PC-9 (cell line): ENCODE data around the gene PERCC1. TPM values are rescaled to one million over a fixed set of nuclear protein-coding genes. Genes with fewer than 3 reads are reported as not detected.

Experiments used
- BruUV-seq: library from RNA; stranded (reverse); fragments of 400-500 nt; replicated peaks from 2 replicates; lab custom pipeline; 2021; lab: Mats Ljungman, UMichigan
- CTCF ChIA-PET: fragments of 300-600 bp; sonication (Branson Sonifier 250); formaldehyde crosslinking; loops from one replicate; lab custom pipeline; 2022; ENCODE audit warnings: antibody characterized with exemption; lab: Charles Lee
- POLR2A ChIA-PET: fragments of 300-600 bp; sonication (Branson Sonifier 250); formaldehyde crosslinking; loops from one replicate; lab custom pipeline; 2022; ENCODE audit warnings: antibody characterized with exemption; ENCODE audit not compliant: unreplicated experiment; lab: Charles Lee
- DNase-seq, 2 experiments: peaks; one replicate each; pipeline versions ENCODE4 v3.0.0 to v3.0.0-alpha.2; 2015 to 2022; ENCODE audit warnings: mixed read lengths in 1 of 2
- H2AFZ ChIP-seq: fragments of 200-600 bp; sonication (generic); 2 replicates; pipeline ENCODE4 v1.8.1; 2017; ENCODE audit warnings: antibody characterized with exemption
- H3F3A ChIP-seq: fragments of 200-600 bp; sonication (generic); 2 replicates; pipeline ENCODE4 v1.8.1; 2017; ENCODE audit warnings: antibody characterized with exemption, mild to moderate bottlenecking, low read depth; ENCODE audit not compliant: insufficient read depth
- H3K27ac ChIP-seq: fragments of 200-600 bp; sonication (generic); 2 replicates; pipeline ENCODE4 v1.6.1; 2016; ENCODE audit warnings: mixed run types
- H3K27me3 ChIP-seq: fragments of 200-600 bp; sonication (generic); 2 replicates; pipeline ENCODE4 v1.6.1; 2016; ENCODE audit warnings: low read depth, mixed run types; ENCODE audit not compliant: insufficient read depth
- H3K36me3 ChIP-seq: fragments of 200-600 bp; sonication (generic); 2 replicates; pipeline ENCODE4 v1.6.1; 2016; ENCODE audit warnings: low read depth, mixed run types
- H3K4me1 ChIP-seq: fragments of 200-600 bp; sonication (generic); replicated peaks from 2 replicates; pipeline ENCODE4 v1.6.1; 2016; ENCODE audit warnings: mixed run types; ENCODE audit not compliant: insufficient read depth
- H3K4me2 ChIP-seq: fragments of 200-600 bp; sonication (generic); 2 replicates; pipeline ENCODE4 v1.6.1; 2017; ENCODE audit warnings: mixed run types
- H3K4me3 ChIP-seq: fragments of 200-600 bp; sonication (generic); 2 replicates; pipeline ENCODE4 v1.6.1; 2016; ENCODE audit warnings: mixed run types
- H3K79me2 ChIP-seq: fragments of 200-600 bp; sonication (generic); 2 replicates; pipeline ENCODE4 v1.6.1; 2017; ENCODE audit warnings: low read depth, mixed run types
- H3K9me2 ChIP-seq: fragments of 200-600 bp; sonication (generic); 2 replicates; pipeline ENCODE4 v1.8.1; 2017; ENCODE audit warnings: mild to moderate bottlenecking; ENCODE audit not compliant: insufficient read depth
- H3K9me3 ChIP-seq: fragments of 200-600 bp; sonication (generic); 2 replicates; pipeline ENCODE4 v1.8.1; 2016; ENCODE audit warnings: low read depth; ENCODE audit not compliant: insufficient read depth
- H4K20me1 ChIP-seq: fragments of 200-600 bp; sonication (generic); 2 replicates; pipeline ENCODE4 v1.8.1; 2017; ENCODE audit not compliant: insufficient read depth
- CTCF ChIP-seq: fragments of 200-600 bp; sonication (generic); conservative IDR thresholded peaks from 2 replicates; pipeline ENCODE4 v1.6.1; 2017; ENCODE audit warnings: mixed run types, antibody characterized with exemption, mild to moderate bottlenecking, moderate library complexity
- EZH2 ChIP-seq: fragments of 200-600 bp; sonication (generic); IDR thresholded peaks from 2 replicates; pipeline ENCODE4 v1.8.0; 2017; ENCODE audit warnings: antibody characterized with exemption, low read depth
- intact Hi-C: fragments of 100-400 bp; cut with micrococcal nuclease; formaldehyde crosslinking; loops from one replicate; pipeline ENCODE4 v1.10.0; 2022; ENCODE audit not compliant: unreplicated experiment
- total RNA-seq: library from RNA; stranded (reverse); gene quantifications from 2 replicates; pipeline ENCODE4 v1.2.3, GENCODE V29; 2021

PERCC1 gene
- total RNA-seq, 1 experiment from 2014 or later: not detected

DNA sequence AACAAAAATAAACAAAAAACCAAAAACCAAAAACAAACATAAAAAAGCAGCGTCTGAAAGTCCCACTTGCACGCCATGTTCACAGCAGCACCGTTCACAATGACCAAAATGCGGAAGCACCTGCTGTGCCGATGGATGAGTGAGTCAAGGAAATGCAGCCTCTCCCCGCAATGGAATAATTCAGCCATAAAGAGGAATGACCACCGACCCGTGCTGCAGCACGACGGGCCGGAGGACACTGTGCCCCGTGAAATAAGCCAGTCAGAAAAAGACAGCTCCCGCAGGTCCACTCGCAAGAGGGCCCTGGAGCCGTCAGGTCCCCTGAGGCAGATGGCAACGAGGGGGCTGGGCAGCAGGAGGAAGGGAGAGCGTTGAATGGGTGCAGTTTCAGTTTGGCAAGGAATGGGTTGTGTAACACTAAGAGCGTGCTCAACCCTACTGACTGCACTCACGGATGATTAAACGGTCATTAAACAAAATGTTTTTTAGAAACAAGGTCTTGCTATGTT lies 38.9 kb downstream of the PERCC1 start:
- H3K4me3 ChIP-seq: no peak overlapping the region
- no peaks in the 10 kb centered on the region for H3K9me2 ChIP-seq
- no peak for TF ChIP-seq EZH2
- no peak for TF ChIP-seq CTCF
- DNase-seq: no peak
- no peaks in the 10 kb centered on the region for H3K36me3 ChIP-seq
- no peaks in the 10 kb centered on the region for H3K27me3 ChIP-seq
- no peaks in the 10 kb centered on the region for H3K9me3 ChIP-seq
- no peak overlapping the region for H3K4me2 ChIP-seq
- BruUV-seq: no TSS peak
- ChIA-PET POLR2A (no interaction called here), CTCF (no interaction called here)
- peaks cover 11% of the 10 kb centered on the region for H3K4me1 ChIP-seq
- intact Hi-C loops: no loop called here
- peaks cover 68% of the 10 kb centered on the region for H3K79me2 ChIP-seq
- no peak overlapping the region for H3K27ac ChIP-seq
- H4K20me1 ChIP-seq: peaks cover 33% of the 10 kb centered on the region
- no peak overlapping the region for H2AFZ ChIP-seq
- H3F3A ChIP-seq: no peaks in the 10 kb centered on the region

GRCh38 chr16:1470481-1471251 lies 39.8 kb downstream of the PERCC1 start:
- H3K9me2 ChIP-seq: no peaks in the 10 kb centered on the region
- H4K20me1 ChIP-seq: peaks cover 33% of the 10 kb centered on the region
- no peak overlapping the region for H3K4me2 ChIP-seq
- H3K4me1 ChIP-seq: peaks cover 14% of the 10 kb centered on the region
- H2AFZ ChIP-seq: no peak overlapping the region
- no peak overlapping the region for H3K4me3 ChIP-seq
- TF ChIP-seq CTCF (no peak), EZH2 (no peak)
- H3K36me3 ChIP-seq: no peaks in the 10 kb centered on the region
- DNase-seq: no peak
- no peaks in the 10 kb centered on the region for H3F3A ChIP-seq
- H3K79me2 ChIP-seq: peaks cover 68% of the 10 kb centered on the region
- no peaks in the 10 kb centered on the region for H3K27me3 ChIP-seq
- H3K9me3 ChIP-seq: no peaks in the 10 kb centered on the region
- BruUV-seq: no TSS peak
- CTCF ChIA-PET: no interaction called here
- intact Hi-C loops: no loop called here
- H3K27ac ChIP-seq: no peak overlapping the region
- POLR2A ChIA-PET: interaction anchor here (0.6 kb wide), 1 partner anchor 312 kb away, joined by 3 read pairs; no protein-coding TSS in a partner anchor

GRCh38 chr16:1471569-1472194 lies 40.8 kb downstream of the PERCC1 start:
- no TSS peak for BruUV-seq
- no peaks in the 10 kb centered on the region for H3K27me3 ChIP-seq
- no peaks in the 10 kb centered on the region for H3K9me2 ChIP-seq
- peaks cover 23% of the 10 kb centered on the region for H4K20me1 ChIP-seq
- H3K4me3 ChIP-seq: no peak overlapping the region
- H3K4me1 ChIP-seq: peaks cover 17% of the 10 kb centered on the region
- intact Hi-C loops: no loop called here
- no peaks in the 10 kb centered on the region for H3K36me3 ChIP-seq
- no peak overlapping the region for H3K27ac ChIP-seq
- TF ChIP-seq EZH2: no peak
- TF ChIP-seq CTCF: no peak
- ChIA-PET POLR2A (no interaction called here), CTCF (no interaction called here)
- DNase-seq: no peak
- no peak overlapping the region for H2AFZ ChIP-seq
- H3K79me2 ChIP-seq: peaks cover 64% of the 10 kb centered on the region
- H3K4me2 ChIP-seq: no peak overlapping the region
- H3K9me3 ChIP-seq: no peaks in the 10 kb centered on the region
- no peaks in the 10 kb centered on the region for H3F3A ChIP-seq
